Measurements from ENCODE around the gene GHRH. TPM values are rescaled to one million over a fixed set of nuclear protein-coding genes. Genes with fewer than 3 reads are reported as not detected.

The GHRH gene
- total RNA-seq, 1 donor from 2014 or later, result not detected

GRCh38 chr20:37295595-37295994 lies 34.0 kb upstream of the GHRH start:
- Mint-ChIP-seq H3K9me3 (ENCODE audit: unreplicated experiment) (peaks cover 5% of the 10 kb centered on the region), H3K27me3 (ENCODE audit: unreplicated experiment) (no peaks in the 10 kb centered on the region), H3K4me3 (ENCODE audit: unreplicated experiment) (no peak overlapping the region), H3K36me3 (ENCODE audit: unreplicated experiment) (peaks cover 26% of the 10 kb centered on the region), H3K4me1 (ENCODE audit: unreplicated experiment) (peaks cover 31% of the 10 kb centered on the region), H3K27ac (ENCODE audit: unreplicated experiment) (peak overlapping the region; percentile 19)
- no peak for DNase-seq (ENCODE audit: extremely low spot score, unreplicated experiment)
- TF ChIP-seq CTCF (IDR thresholded peaks at IDR 0.05), result no peak

GRCh38 chr20:37295001-37295400 lies 33.4 kb upstream of the GHRH start:
- H3K27ac Mint-ChIP-seq (ENCODE audit: unreplicated experiment), result peak overlapping the region; percentile 69

GRCh38 chr20:37294262-37294981 lies 32.8 kb upstream of the GHRH start:
- Mint-ChIP-seq H3K27me3 (ENCODE audit: unreplicated experiment) (no peaks in the 10 kb centered on the region), H3K4me1 (ENCODE audit: unreplicated experiment) (peaks cover 36% of the 10 kb centered on the region), H3K36me3 (ENCODE audit: unreplicated experiment) (peaks cover 18% of the 10 kb centered on the region), H3K27ac (ENCODE audit: unreplicated experiment) (peak overlapping the region; percentile 69), H3K9me3 (ENCODE audit: unreplicated experiment) (peaks cover 5% of the 10 kb centered on the region), H3K4me3 (ENCODE audit: unreplicated experiment) (no peak overlapping the region)
- TF ChIP-seq CTCF (IDR thresholded peaks at IDR 0.05), result no peak
- no peak for DNase-seq (ENCODE audit: extremely low spot score, unreplicated experiment)

More at GRCh38 chr20:37295001-37295400, 33.4 kb upstream of the GHRH start:
- Mint-ChIP-seq H3K4me3 (ENCODE audit: unreplicated experiment) (no peak overlapping the region), H3K9me3 (ENCODE audit: unreplicated experiment) (peaks cover 5% of the 10 kb centered on the region), H3K36me3 (ENCODE audit: unreplicated experiment) (peaks cover 20% of the 10 kb centered on the region), H3K27me3 (ENCODE audit: unreplicated experiment) (no peaks in the 10 kb centered on the region), H3K4me1 (ENCODE audit: unreplicated experiment) (peaks cover 34% of the 10 kb centered on the region)
- no peak for DNase-seq (ENCODE audit: extremely low spot score, unreplicated experiment)
- no peak for TF ChIP-seq CTCF (IDR thresholded peaks at IDR 0.05)

- TF ChIP-seq CTCF (IDR thresholded peaks at IDR 0.05), result no peak
- DNase-seq (ENCODE audit: extremely low spot score, unreplicated experiment), result no peak
- Mint-ChIP-seq H3K4me1 (ENCODE audit: unreplicated experiment) (peaks cover 41% of the 10 kb centered on the region), H3K36me3 (ENCODE audit: unreplicated experiment) (peaks cover 12% of the 10 kb centered on the region), H3K27me3 (ENCODE audit: unreplicated experiment) (no peaks in the 10 kb centered on the region), H3K9me3 (ENCODE audit: unreplicated experiment) (peaks cover 5% of the 10 kb centered on the region), H3K4me3 (ENCODE audit: unreplicated experiment) (no peak overlapping the region), H3K27ac (ENCODE audit: unreplicated experiment) (no peak overlapping the region)
These were observed 31.8 kb upstream of the GHRH start for GRCh38 chr20:37293301-37293943.

- Mint-ChIP-seq H3K36me3 (ENCODE audit: unreplicated experiment) (peaks cover 9% of the 10 kb centered on the region), H3K9me3 (ENCODE audit: unreplicated experiment) (peaks cover 5% of the 10 kb centered on the region), H3K4me3 (ENCODE audit: unreplicated experiment) (no peak overlapping the region), H3K27me3 (ENCODE audit: unreplicated experiment) (peaks cover 2% of the 10 kb centered on the region), H3K4me1 (ENCODE audit: unreplicated experiment) (peaks cover 41% of the 10 kb centered on the region), H3K27ac (ENCODE audit: unreplicated experiment) (no peak overlapping the region)
- no peak for DNase-seq (ENCODE audit: extremely low spot score, unreplicated experiment)
- TF ChIP-seq CTCF (IDR thresholded peaks at IDR 0.05), result no peak
These were observed 30.1 kb upstream of the GHRH start for GRCh38 chr20:37291724-37292126.

Measured in osteocyte (in vitro differentiated cells).